Measurements from ENCODE around the gene MADD. TPM values are rescaled to one million over a fixed set of nuclear protein-coding genes. Genes with fewer than 3 reads are reported as not detected.

MADD gene
- total and polyA plus RNA-seq, 2 experiments from 2014 or later: 9.9 to 17.4 TPM

DNA sequence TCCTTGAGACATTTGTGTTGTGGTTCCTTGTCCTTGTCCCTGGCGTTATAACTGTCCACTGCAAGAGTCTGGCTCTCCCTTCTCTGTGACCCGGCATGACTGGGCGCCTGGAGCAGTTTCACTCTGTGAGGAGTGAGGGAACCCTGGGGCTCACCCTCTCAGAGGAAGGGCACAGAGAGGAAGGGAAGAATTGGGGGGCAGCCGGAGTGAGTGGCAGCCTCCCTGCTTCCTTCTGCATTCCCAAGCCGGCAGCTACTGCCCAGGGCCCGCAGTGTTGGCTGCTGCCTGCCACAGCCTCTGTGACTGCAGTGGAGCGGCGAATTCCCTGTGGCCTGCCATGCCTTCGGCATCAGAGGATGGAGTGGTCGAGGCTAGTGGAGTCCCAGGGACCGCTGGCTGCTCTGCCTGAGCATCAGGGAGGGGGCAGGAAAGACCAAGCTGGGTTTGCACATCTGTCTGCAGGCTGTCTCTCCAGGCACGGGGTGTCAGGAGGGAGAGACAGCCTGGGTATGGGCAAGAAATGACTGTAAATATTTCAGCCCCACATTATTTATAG lies 59.6 kb downstream of the MADD start:
- no peak for DNase-seq
- no peaks in the 10 kb centered on the region for H3K9me2 ChIP-seq (ENCODE audit: insufficient read depth)
- no peaks in the 10 kb centered on the region for H3K79me2 ChIP-seq (ENCODE audit: insufficient read depth)
- no peak overlapping the region for H3K27ac ChIP-seq
- no peaks in the 10 kb centered on the region for H3K27me3 ChIP-seq (replicated peaks; ENCODE audit: insufficient read depth)
- TF ChIP-seq EZH2phosphoT487 (IDR thresholded peaks at IDR 0.05; ENCODE audit: insufficient read depth, low read depth) (no peak), EZH2 (IDR thresholded peaks at IDR 0.05; ENCODE audit: insufficient read depth, poor library complexity, severe bottlenecking) (no peak)
- H3K9ac ChIP-seq: no peak overlapping the region
- no peaks in the 10 kb centered on the region for H3K9me3 ChIP-seq (ENCODE audit: low read depth)
- no peak overlapping the region for H3K4me3 ChIP-seq
- H3K36me3 ChIP-seq (ENCODE audit: low read depth): no peaks in the 10 kb centered on the region
- in situ Hi-C loops (cut with MboI): no loop called here
- H2AFZ ChIP-seq: no peak overlapping the region
- H4K20me1 ChIP-seq (ENCODE audit: insufficient read depth): no peaks in the 10 kb centered on the region
- H3K4me2 ChIP-seq (ENCODE audit: unreplicated experiment): no peak overlapping the region
- peaks cover 3% of the 10 kb centered on the region; the same call in 1 of the 2 replicates for H3F3A ChIP-seq (ENCODE audit: insufficient read depth)
- 78 to 80% methylated on average over 10 to 12 of the region's 12 CpGs for WGBS, 2 experiments (ENCODE audit: low coverage in 1 of 2, low lambda C conversion rate in 2 of 2, missing lambda C conversion rate in 2 of 2)
- no peaks in the 10 kb centered on the region for H3K4me1 ChIP-seq (ENCODE audit: insufficient read depth)

DNA sequence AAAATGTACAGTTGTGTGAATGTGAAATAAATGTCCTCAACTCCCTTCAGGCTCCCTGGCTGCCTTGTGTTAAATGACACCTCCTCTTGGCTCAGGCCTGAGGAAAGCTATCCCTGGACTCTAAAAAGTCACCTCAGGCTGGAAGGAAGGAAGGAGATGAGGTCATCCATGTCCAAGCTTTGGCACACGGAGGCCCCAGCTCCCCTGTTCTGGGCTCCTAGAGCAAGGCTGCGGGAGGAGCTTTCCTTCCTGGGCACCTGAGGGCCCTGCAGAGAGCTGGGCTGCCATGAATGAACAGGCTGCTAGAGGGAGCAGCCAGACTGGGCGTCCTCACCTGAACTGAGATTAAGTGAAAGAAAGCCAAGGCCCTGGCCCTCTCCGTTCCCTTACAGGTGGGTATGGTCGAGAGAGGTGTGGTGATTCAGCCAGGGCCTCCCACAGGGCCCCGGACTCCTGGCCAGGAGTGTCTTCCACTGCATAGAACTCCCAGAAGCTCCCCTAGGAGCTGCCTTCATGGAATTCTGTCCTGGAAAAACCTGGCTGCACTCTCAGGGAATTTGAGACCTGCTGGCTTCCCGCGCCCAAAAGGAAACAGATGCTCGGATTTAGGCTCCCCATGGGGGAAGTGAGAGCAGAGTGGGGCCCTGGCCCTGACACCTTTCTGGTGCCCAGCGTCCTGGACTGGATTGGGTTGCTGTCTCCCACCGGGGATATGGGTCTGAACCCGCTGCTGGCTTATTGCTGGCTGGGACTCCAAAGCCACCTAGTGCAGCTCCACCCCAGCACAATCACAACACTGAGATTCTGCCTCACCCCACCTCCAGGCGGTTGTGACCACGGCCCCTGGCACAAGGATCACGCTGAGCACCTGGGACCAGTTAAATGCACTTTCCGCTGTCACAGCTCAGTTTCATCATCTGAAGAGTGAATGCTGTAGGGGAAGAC lies 60.3 kb downstream of the MADD start:
- in situ Hi-C loops (cut with MboI): no loop called here
- Histone ChIP-seq H3K9me2 (ENCODE audit: insufficient read depth) (no peaks in the 10 kb centered on the region), H3K4me3 (no peak overlapping the region), H3K27me3 (replicated peaks; ENCODE audit: insufficient read depth) (no peaks in the 10 kb centered on the region), H3K4me2 (ENCODE audit: unreplicated experiment) (no peak overlapping the region), H3K9ac (no peak overlapping the region), H3K79me2 (ENCODE audit: insufficient read depth) (no peaks in the 10 kb centered on the region), H3K9me3 (ENCODE audit: low read depth) (no peaks in the 10 kb centered on the region), H3F3A (ENCODE audit: insufficient read depth) (peaks cover 3% of the 10 kb centered on the region; the same call in 1 of the 2 replicates), H3K4me1 (ENCODE audit: insufficient read depth) (no peaks in the 10 kb centered on the region), H3K36me3 (ENCODE audit: low read depth) (no peaks in the 10 kb centered on the region), H3K27ac (no peak overlapping the region), H2AFZ (no peak overlapping the region), H4K20me1 (ENCODE audit: insufficient read depth) (no peaks in the 10 kb centered on the region)
- peak; percentile 43 for DNase-seq
- WGBS, 2 experiments (ENCODE audit: low coverage in 1 of 2, low lambda C conversion rate in 2 of 2, missing lambda C conversion rate in 2 of 2): 63 to 67% methylated on average over 16 of the region's 16 CpGs
- TF ChIP-seq EZH2phosphoT487 (IDR thresholded peaks at IDR 0.05; ENCODE audit: insufficient read depth, low read depth) (no peak), EZH2 (IDR thresholded peaks at IDR 0.05; ENCODE audit: insufficient read depth, poor library complexity, severe bottlenecking) (no peak)

DNA sequence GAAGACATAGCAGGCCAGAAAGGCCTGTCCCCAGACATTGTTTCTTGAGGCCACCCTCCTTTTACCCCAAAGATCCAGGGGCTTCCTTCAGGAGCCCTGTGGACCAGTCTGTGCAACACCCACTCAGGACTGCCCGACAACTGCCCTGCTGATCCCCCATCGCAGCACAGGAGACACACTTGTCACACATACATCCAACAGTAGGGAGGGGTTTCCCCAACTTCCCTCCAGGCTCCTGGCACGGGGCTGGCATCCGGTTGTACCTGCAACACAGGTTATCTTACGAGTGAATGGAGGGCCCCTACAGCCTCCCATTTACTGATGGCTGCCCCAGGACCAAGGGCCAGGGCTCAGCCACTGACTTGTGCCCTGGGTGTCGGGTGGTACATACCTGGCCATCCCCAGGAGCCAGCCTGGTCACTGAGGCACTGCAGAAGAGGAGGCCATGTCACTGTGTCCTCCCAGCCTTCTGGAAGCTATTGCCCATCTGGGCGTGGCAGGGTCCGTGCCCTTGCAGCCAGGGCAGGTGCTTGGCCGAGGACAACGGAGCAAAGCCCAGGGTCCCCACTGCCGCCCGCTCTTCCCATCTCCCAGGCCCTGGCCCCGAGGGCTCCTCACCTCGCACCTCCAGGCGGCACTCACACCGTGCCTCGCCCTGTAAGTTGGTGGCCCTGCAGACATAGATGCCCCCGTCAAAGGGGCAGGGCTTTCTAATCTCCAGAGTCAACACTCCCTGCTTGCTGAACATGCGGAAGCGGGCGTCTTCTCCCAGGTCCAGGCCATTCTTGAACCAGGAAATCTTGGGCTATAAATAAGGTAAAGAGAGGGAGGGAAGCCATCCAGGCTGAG lies 61.7 kb downstream of the MADD start:
- Histone ChIP-seq H3K4me3 (no peak overlapping the region), H3K27ac (no peak overlapping the region), H3K4me1 (ENCODE audit: insufficient read depth) (no peaks in the 10 kb centered on the region), H3K9me3 (ENCODE audit: low read depth) (no peaks in the 10 kb centered on the region), H3F3A (ENCODE audit: insufficient read depth) (peaks cover 3% of the 10 kb centered on the region; the same call in 1 of the 2 replicates), H3K27me3 (replicated peaks; ENCODE audit: insufficient read depth) (no peaks in the 10 kb centered on the region), H4K20me1 (ENCODE audit: insufficient read depth) (no peaks in the 10 kb centered on the region), H3K36me3 (ENCODE audit: low read depth) (no peaks in the 10 kb centered on the region), H2AFZ (no peak overlapping the region), H3K9ac (no peak overlapping the region), H3K79me2 (ENCODE audit: insufficient read depth) (no peaks in the 10 kb centered on the region), H3K4me2 (ENCODE audit: unreplicated experiment) (no peak overlapping the region), H3K9me2 (ENCODE audit: insufficient read depth) (no peaks in the 10 kb centered on the region)
- 78 to 82% methylated on average over 21 of the region's 21 CpGs for WGBS, 2 experiments (ENCODE audit: low coverage in 1 of 2, low lambda C conversion rate in 2 of 2, missing lambda C conversion rate in 2 of 2)
- TF ChIP-seq EZH2phosphoT487 (IDR thresholded peaks at IDR 0.05; ENCODE audit: insufficient read depth, low read depth) (no peak), EZH2 (IDR thresholded peaks at IDR 0.05; ENCODE audit: insufficient read depth, poor library complexity, severe bottlenecking) (no peak)
- in situ Hi-C loops (cut with MboI): no loop called here
- DNase-seq: no peak

DNA sequence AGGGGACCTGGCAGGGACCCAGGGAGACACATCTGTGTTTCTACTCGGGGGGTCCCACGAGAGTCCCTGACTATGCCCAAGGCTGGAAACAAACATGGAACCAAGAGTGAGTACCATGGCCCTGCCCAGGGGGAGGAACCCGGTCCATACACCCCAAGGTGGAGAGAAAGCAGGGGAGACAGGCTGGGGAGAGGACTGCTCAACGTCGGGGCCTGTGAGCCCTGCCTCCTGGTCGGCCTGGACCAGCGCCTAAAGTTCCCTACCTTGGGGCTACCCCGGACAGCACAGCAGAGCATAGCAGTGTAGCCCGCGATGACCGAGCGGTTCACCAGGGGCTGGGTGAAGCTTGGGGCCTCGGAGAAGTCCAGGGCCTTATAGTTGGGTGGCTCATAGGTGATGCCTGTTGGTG lies 62.4 kb downstream of the MADD start:
- Histone ChIP-seq H3K4me3 (no peak overlapping the region), H3K79me2 (ENCODE audit: insufficient read depth) (no peaks in the 10 kb centered on the region), H3K36me3 (ENCODE audit: low read depth) (no peaks in the 10 kb centered on the region), H3F3A (ENCODE audit: insufficient read depth) (peaks cover 3% of the 10 kb centered on the region; the same call in 1 of the 2 replicates), H3K27ac (no peak overlapping the region), H2AFZ (no peak overlapping the region), H3K9ac (no peak overlapping the region), H4K20me1 (ENCODE audit: insufficient read depth) (no peaks in the 10 kb centered on the region), H3K9me3 (ENCODE audit: low read depth) (no peaks in the 10 kb centered on the region), H3K4me2 (ENCODE audit: unreplicated experiment) (no peak overlapping the region), H3K4me1 (ENCODE audit: insufficient read depth) (no peaks in the 10 kb centered on the region), H3K27me3 (replicated peaks; ENCODE audit: insufficient read depth) (no peaks in the 10 kb centered on the region), H3K9me2 (ENCODE audit: insufficient read depth) (no peaks in the 10 kb centered on the region)
- WGBS, 2 experiments (ENCODE audit: low coverage in 1 of 2, low lambda C conversion rate in 2 of 2, missing lambda C conversion rate in 2 of 2): 75% methylated on average over 11 to 13 of the region's 13 CpGs
- DNase-seq: no peak
- TF ChIP-seq EZH2 (IDR thresholded peaks at IDR 0.05; ENCODE audit: insufficient read depth, poor library complexity, severe bottlenecking) (no peak), EZH2phosphoT487 (IDR thresholded peaks at IDR 0.05; ENCODE audit: insufficient read depth, low read depth) (no peak)
- in situ Hi-C loops (cut with MboI): no loop called here
